H1 (cell line): ENCODE measurements around the gene HOXB5. TPM values are rescaled to one million over a fixed set of nuclear protein-coding genes. Genes with fewer than 3 reads are reported as not detected.

Experiments
- CTCF ChIA-PET: fragments of 300-600 bp; sonication (Branson Sonifier 250); formaldehyde crosslinking; loops from one replicate; lab custom pipeline; 2021; ENCODE audit not compliant: partially characterized antibody; lab: Charles Lee
- POLR2A ChIA-PET: fragments of 300-600 bp; sonication (Branson Sonifier 250); formaldehyde crosslinking; loops from one replicate; lab custom pipeline; 2021; ENCODE audit warnings: inconsistent platforms; ENCODE audit not compliant: partially characterized antibody; lab: Charles Lee
- DNase-seq, 2 experiments: peaks; one replicate each; pipeline versions ENCODE4 v3.0.0 to v3.0.0-alpha.2; 2010 to 2022; ENCODE audit warnings: low spot score in 2 of 2, low read depth in 1 of 2, mixed read lengths in 1 of 2
- FAIRE-seq: peaks from 2 replicates; lab custom pipeline; 2011; peaks lifted over from hg19 to GRCh38; lab: Jason Lieb, UNC
- H2AFZ ChIP-seq: 2 replicates; pipeline ENCODE4 v1.8.1; 2012; ENCODE audit warnings: low read length, inconsistent platforms
- H2AK5ac ChIP-seq: 2 replicates; pipeline ENCODE4 v1.6.1; 2013; ENCODE audit warnings: low read depth, low read length
- H2BK120ac ChIP-seq: replicated peaks from 2 replicates; pipeline ENCODE3; 2013; ENCODE audit warnings: low read depth, low read length, inconsistent platforms
- H2BK12ac ChIP-seq: 2 replicates; pipeline ENCODE4 v1.6.1; 2013; ENCODE audit warnings: low read depth, low read length
- H2BK15ac ChIP-seq: 2 replicates; pipeline ENCODE4 v1.6.1; 2013; ENCODE audit warnings: low read length
- H2BK20ac ChIP-seq: 2 replicates; pipeline ENCODE4 v1.6.1; 2013; ENCODE audit warnings: low read length
- H2BK5ac ChIP-seq: 2 replicates; pipeline ENCODE4 v1.6.1; 2013; ENCODE audit warnings: low read depth, low read length
- H3K14ac ChIP-seq: 2 replicates; pipeline ENCODE4 v1.6.1; 2013; ENCODE audit warnings: inconsistent platforms; ENCODE audit not compliant: insufficient read length
- H3K18ac ChIP-seq: 2 replicates; pipeline ENCODE4 v1.6.1; 2013; ENCODE audit warnings: low read length; ENCODE audit errors: extremely low read depth
- H3K23ac ChIP-seq: 2 replicates; pipeline ENCODE4 v1.6.1; 2013; ENCODE audit warnings: inconsistent platforms; ENCODE audit not compliant: insufficient read length
- H3K23me2 ChIP-seq: 2 replicates; pipeline ENCODE4 v1.6.1; 2013; ENCODE audit warnings: low read depth, low read length
- H3K27ac ChIP-seq: 2 replicates; pipeline ENCODE4 v1.6.1; 2011; ENCODE audit warnings: low read depth, low read length, inconsistent platforms
- H3K27me3 ChIP-seq, 4 experiments: replicated peaks in 1 of 4; 1 replicate in 1 of 4; 2 replicates in 3 of 4; pipeline versions ENCODE4 v1.6.1 to v1.8.1; 2011 to 2013; ENCODE audit warnings: low read length in 3 of 4, mild to moderate bottlenecking in 3 of 4, inconsistent platforms in 2 of 4, mixed read lengths in 2 of 4, moderate library complexity in 1 of 4; ENCODE audit not compliant: control insufficient read depth in 3 of 4, insufficient read depth in 3 of 4; ENCODE audit errors: extremely low read depth in 1 of 4
- H3K36me3 ChIP-seq, 4 experiments: 2 replicates each; pipeline versions ENCODE4 v1.6.1 to v1.8.1; 2011 to 2013; ENCODE audit warnings: mild to moderate bottlenecking in 4 of 4, low read length in 3 of 4, moderate library complexity in 2 of 4, control low read depth in 1 of 4, inconsistent platforms in 1 of 4; ENCODE audit not compliant: insufficient read depth in 4 of 4, control insufficient read depth in 2 of 4
- H3K4ac ChIP-seq: replicated peaks from 2 replicates; pipeline ENCODE3; 2013; ENCODE audit warnings: low read length, low read depth, mixed read lengths, inconsistent platforms; ENCODE audit not compliant: insufficient read length
- H3K4me1 ChIP-seq, 4 experiments: replicated peaks in 1 of 4; 1 replicate in 1 of 4; 2 replicates in 3 of 4; pipeline versions ENCODE4 v1.6.1 to v1.8.1; 2011 to 2013; ENCODE audit warnings: low read length in 3 of 4, inconsistent platforms in 2 of 4, mixed read lengths in 1 of 4; ENCODE audit not compliant: insufficient read depth in 4 of 4, control insufficient read depth in 3 of 4
- H3K4me2 ChIP-seq, 2 experiments: 2 replicates each; pipeline versions ENCODE4 v1.6.1 to v1.8.1; 2011 to 2013; ENCODE audit warnings: low read depth in 2 of 2, low read length in 2 of 2, control low read depth in 1 of 2, inconsistent platforms in 1 of 2, mild to moderate bottlenecking in 1 of 2; ENCODE audit not compliant: insufficient read depth in 1 of 2
- H3K4me3 ChIP-seq, 4 experiments: fragments of 200-600, 300-600 bp in 1 of 4; sonication (generic), shearing (Covaris generic), sonication (Bioruptor Twin) in 1 of 4; 2 replicates each; pipeline versions ENCODE4 v1.5.1 to v1.8.1; 2011 to 2016; ENCODE audit warnings: low read length in 4 of 4, low read depth in 3 of 4, control low read depth in 2 of 4, inconsistent platforms in 2 of 4, mild to moderate bottlenecking in 2 of 4, mixed read lengths in 1 of 4, moderate library complexity in 1 of 4; ENCODE audit not compliant: insufficient read depth in 2 of 4; ENCODE audit errors: extremely low read depth in 1 of 4
- H3K56ac ChIP-seq: replicated peaks from 2 replicates; pipeline ENCODE3; 2013; ENCODE audit warnings: low read depth, mild to moderate bottlenecking, mixed read lengths, low read length, inconsistent platforms; ENCODE audit not compliant: insufficient read length
- H3K79me1 ChIP-seq: 2 replicates; pipeline ENCODE4 v1.6.1; 2013; ENCODE audit warnings: low read depth, low read length, control low read depth
- H3K79me2 ChIP-seq, 2 experiments: 2 replicates each; pipeline versions ENCODE4 v1.6.1 to v1.8.1; 2012 to 2013; ENCODE audit warnings: low read length in 2 of 2, mild to moderate bottlenecking in 2 of 2, inconsistent platforms in 1 of 2; ENCODE audit not compliant: insufficient read depth in 2 of 2, control insufficient read depth in 1 of 2
- H3K9ac ChIP-seq, 4 experiments: replicated peaks in 1 of 4; 1 replicate in 1 of 4; 2 replicates in 3 of 4; pipeline versions ENCODE4 v1.6.1 to v1.8.1; 2011 to 2013; ENCODE audit warnings: low read depth in 3 of 4, low read length in 3 of 4, control low read depth in 2 of 4, mild to moderate bottlenecking in 2 of 4, moderate library complexity in 2 of 4, inconsistent platforms in 1 of 4; ENCODE audit errors: extremely low read depth in 1 of 4
- H3K9me3 ChIP-seq, 2 experiments: 2 replicates each; pipeline versions ENCODE4 v1.6.1 to v1.8.1; 2012 to 2013; ENCODE audit warnings: mild to moderate bottlenecking in 2 of 2, moderate library complexity in 2 of 2, control low read depth in 1 of 2, inconsistent platforms in 1 of 2, low read depth in 1 of 2, low read length in 1 of 2, mixed read lengths in 1 of 2; ENCODE audit not compliant: insufficient read depth in 2 of 2
- H4K20me1 ChIP-seq, 2 experiments: replicated peaks in 1 of 2; 2 replicates each; pipeline versions ENCODE3 to v1.8.1; 2011 to 2013; ENCODE audit warnings: inconsistent platforms in 2 of 2, low read length in 2 of 2, mild to moderate bottlenecking in 1 of 2; ENCODE audit not compliant: insufficient read depth in 2 of 2, control insufficient read depth in 1 of 2
- H4K5ac ChIP-seq: 2 replicates; pipeline ENCODE4 v1.6.1; 2013; ENCODE audit warnings: low read length, low read depth, mixed read lengths, inconsistent platforms; ENCODE audit not compliant: insufficient read length
- H4K8ac ChIP-seq: 2 replicates; pipeline ENCODE4 v1.8.0; 2013; ENCODE audit warnings: mild to moderate bottlenecking, moderate library complexity, low read length, inconsistent platforms; ENCODE audit not compliant: insufficient read depth; ENCODE audit errors: extremely low read depth
- H4K91ac ChIP-seq: replicated peaks from 2 replicates; pipeline ENCODE3; 2013; ENCODE audit warnings: low read length, mixed read lengths, inconsistent platforms; ENCODE audit not compliant: insufficient read length
- KDM5A ChIP-seq: fragments of 200-600 bp; IDR thresholded peaks from 2 replicates; pipeline ENCODE4 v1.7.1; 2012; ENCODE audit warnings: mild to moderate bottlenecking, low read length, inconsistent platforms, mixed read lengths
- POU5F1 ChIP-seq: IDR thresholded peaks from 2 replicates; pipeline ENCODE4 v1.6.1; 2011; ENCODE audit warnings: low read depth, mild to moderate bottlenecking, low read length, moderate library complexity
- SP4 ChIP-seq: IDR thresholded peaks from 2 replicates; pipeline ENCODE4 v1.6.1; 2012; ENCODE audit warnings: low read length, inconsistent platforms
- SUZ12 ChIP-seq: fragments of 200-600 bp; sonication (generic); IDR thresholded peaks from 2 replicates; pipeline ENCODE4 v1.6.1; 2012; ENCODE audit warnings: mild to moderate bottlenecking, inconsistent platforms, low read length, moderate library complexity, mixed read lengths
- TEAD4 ChIP-seq: IDR thresholded peaks from 2 replicates; pipeline ENCODE4 v1.6.1; 2012; ENCODE audit warnings: low read depth, low read length, inconsistent platforms, mixed read lengths
- polyA plus RNA-seq, 7 experiments: library from polyadenylated mRNA; depleted of rRNA in 3 of 7; stranded (reverse) in 5 of 7; unstranded in 2 of 7; fragments of >200 nt in 5 of 7; fragments of 200-250 nt in 2 of 7; gene quantifications; 1 replicate in 5 of 7; 2 replicates in 1 of 7; 4 replicates in 1 of 7; pipeline versions ENCODE4 v1.2.1 to v1.2.3, GENCODE V29; 2011 to 2013; ENCODE audit warnings: missing spikeins in 2 of 7, mixed read lengths in 2 of 7
- total RNA-seq: library from RNA; stranded (reverse); fragmentation: NEBNext Ultra II Directional; extraction: Animal tissue kit (Norgen Biotek cat#: 25700); gene quantifications from 2 replicates; pipeline ENCODE4 v1.2.1, GENCODE V29; 2021
- TF ChIP-seq, protein P1 (sequence below): IDR thresholded peaks from 2 replicates; pipeline ENCODE4 v1.6.1; 2012; ENCODE audit warnings: inconsistent platforms

The HOXB5 gene
- total and polyA plus RNA-seq, 2 of the 8 experiments (the other 6 are each of a cell fraction or from before 2014, with no cell fraction given): not detected

DNA sequence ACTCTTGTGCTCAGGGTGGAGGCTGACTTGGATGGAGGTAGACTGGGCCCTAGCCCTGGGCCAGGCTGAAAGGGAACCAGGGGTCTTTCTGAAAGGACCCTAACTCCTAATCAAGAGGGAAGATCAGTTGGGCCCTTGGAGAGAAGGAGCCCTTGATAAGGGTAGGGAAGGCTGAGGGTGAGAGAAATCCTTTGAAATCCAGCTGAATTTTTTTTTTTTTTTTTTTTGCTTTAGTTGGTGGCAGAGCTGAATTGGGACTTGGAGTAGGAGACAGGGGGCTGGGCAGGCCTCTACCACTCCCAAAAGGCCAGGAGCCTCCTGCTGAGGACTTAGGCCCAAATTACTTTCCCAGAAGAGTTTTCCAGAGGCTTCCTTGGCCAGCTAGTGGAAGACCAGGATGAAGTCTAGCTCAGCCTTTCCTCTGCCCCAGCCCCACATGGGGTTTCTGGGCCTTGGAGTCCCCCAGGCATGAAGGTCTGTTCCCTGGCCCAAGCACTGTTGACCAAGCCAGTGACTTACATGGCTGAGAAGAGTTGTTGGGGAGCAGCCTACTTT, 2.9 kb downstream of the HOXB5 start:
- DNase-seq: no peak
- no peak overlapping the region for H3K4ac ChIP-seq
- no peak overlapping the region for H4K8ac ChIP-seq
- H3K79me2 ChIP-seq: no peaks in the 10 kb centered on the region
- no peak overlapping the region for H4K5ac ChIP-seq
- peaks cover 0 to 6% (median 0%) of the 10 kb centered on the region in 4 experiments; a peak in 1 of 8 replicates for H3K36me3 ChIP-seq
- no peak overlapping the region for H2BK12ac ChIP-seq
- H3K4me2 ChIP-seq: no peak overlapping the region
- H4K20me1 ChIP-seq: peaks cover 23 to 40% of the 10 kb centered on the region in 2 experiments
- no peak overlapping the region for H3K56ac ChIP-seq
- H3K23ac ChIP-seq: no peak overlapping the region
- CTCF ChIA-PET: interaction anchor here (0.6 to 7.0 kb wide), 14 partner anchors 22 to 701 kb away, joined by 3 to 53 read pairs (median 3); no protein-coding TSS in a partner anchor
- H3K9ac ChIP-seq: no peak overlapping the region
- no peak for FAIRE-seq
- H2BK15ac ChIP-seq: peak overlapping the region; percentile 81; the same call in 1 of the 2 replicates
- peak overlapping the region; percentile 55; the same call in 1 of the 2 replicates for H2AK5ac ChIP-seq
- TF ChIP-seq POU5F1 (no peak), KDM5A (no peak), SP4 (no peak), TEAD4 (no peak), SUZ12 (0 out of 2 replicates have a peak, but pooled peaks have one; percentile 58)
- TF ChIP-seq, protein P1, sequence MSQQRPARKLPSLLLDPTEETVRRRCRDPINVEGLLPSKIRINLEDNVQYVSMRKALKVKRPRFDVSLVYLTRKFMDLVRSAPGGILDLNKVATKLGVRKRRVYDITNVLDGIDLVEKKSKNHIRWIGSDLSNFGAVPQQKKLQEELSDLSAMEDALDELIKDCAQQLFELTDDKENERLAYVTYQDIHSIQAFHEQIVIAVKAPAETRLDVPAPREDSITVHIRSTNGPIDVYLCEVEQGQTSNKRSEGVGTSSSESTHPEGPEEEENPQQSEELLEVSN: no peak
- H4K91ac ChIP-seq: no peak overlapping the region
- H3K4me1 ChIP-seq: peaks cover 0 to 6% (median 3%) of the 10 kb centered on the region in 4 experiments; a peak in 5 of 7 replicates
- H2BK5ac ChIP-seq: no peak overlapping the region
- no peak overlapping the region for H3K18ac ChIP-seq
- no peak overlapping the region for H3K4me3 ChIP-seq
- H3K9me3 ChIP-seq: no peaks in the 10 kb centered on the region; a peak in 1 of 4 replicates
- H3K23me2 ChIP-seq: no peaks in the 10 kb centered on the region; the same call in 1 of the 2 replicates
- no peak overlapping the region for H2BK20ac ChIP-seq
- H3K27me3 ChIP-seq: peaks cover 95 to 100% (median 99%) of the 10 kb centered on the region in 4 experiments
- no peak overlapping the region for H2BK120ac ChIP-seq
- H3K14ac ChIP-seq: no peak overlapping the region
- no peak overlapping the region for H3K27ac ChIP-seq
- no peaks in the 10 kb centered on the region for H3K79me1 ChIP-seq
- no peak overlapping the region for H2AFZ ChIP-seq
- POLR2A ChIA-PET: interaction anchor here (0.6 kb wide), 1 partner anchor 214 kb away, joined by 3 read pairs; no protein-coding TSS in a partner anchor
